HCT116 (cell line): ENCODE results near the gene CPNE5. TPM values are rescaled to one million over a fixed set of nuclear protein-coding genes. Genes with fewer than 3 reads are reported as not detected.

Source experiments
- ATAC-seq: fragments of 200-7000 bp; cut with Tn5 transposase; 2 replicates; pipeline ENCODE4 v1.9.1; 2020; ENCODE audit warnings: mild to moderate bottlenecking, moderate library complexity
- BruUV-seq: library from RNA; stranded (reverse); fragments of 400-500 nt; replicated peaks from 2 replicates; lab custom pipeline; 2021; lab: Mats Ljungman, UMichigan
- CTCF ChIA-PET: fragments of 300-600 bp; sonication (Branson Sonifier 250); formaldehyde crosslinking; loops from one replicate; lab custom pipeline; 2021; ENCODE audit warnings: antibody characterized with exemption; lab: Charles Lee
- POLR2A ChIA-PET: fragments of 300-600, 350-600 bp; sonication (Branson Sonifier 250); formaldehyde crosslinking; loops from one replicate; lab custom pipeline; 2021; ENCODE audit warnings: antibody characterized with exemption; lab: Charles Lee
- RAD21 ChIA-PET, 2 experiments: fragments of 300-600 bp; sonication (Branson Sonifier 250); formaldehyde crosslinking; loops; one replicate each; lab custom pipeline; 2023; ENCODE audit warnings: low total read pairs in 2 of 2; ENCODE audit not compliant: uncharacterized antibody in 2 of 2, unreplicated experiment in 2 of 2, low non-redundant PET in 1 of 2; lab: Charles Lee
- DNase-seq: peaks from one replicate; pipeline ENCODE4 v3.0.0-alpha.2; 2010; ENCODE audit warnings: low read depth, low spot score
- H2AFZ ChIP-seq: fragments of 200-600 bp; shearing (Covaris generic), sonication (generic); 2 replicates; pipeline ENCODE4 v1.6.1; 2017; ENCODE audit warnings: low read depth, mixed run types, mixed read lengths, antibody characterized with exemption, low read length; ENCODE audit not compliant: poor library complexity, severe bottlenecking
- H3K27ac ChIP-seq: 2 replicates; pipeline ENCODE4 v1.5.1; 2012; ENCODE audit warnings: low read depth, low read length
- H3K27me3 ChIP-seq: fragments of 200-600 bp; sonication (generic); 2 replicates; pipeline ENCODE4 v1.6.1; 2016; ENCODE audit warnings: mixed run types, low read length, mixed read lengths; ENCODE audit not compliant: insufficient read depth
- H3K36me3 ChIP-seq, 2 experiments: fragments of 200-500 bp in 1 of 2; fragments of 200-600 bp in 1 of 2; sonication (Bioruptor generic) in 1 of 2; sonication (generic) in 1 of 2; 2 replicates each; pipeline versions ENCODE4 v1.5.1 to v1.6.1; 2014 to 2016; ENCODE audit warnings: low read length in 2 of 2, inconsistent platforms in 1 of 2, mixed read lengths in 1 of 2, mixed run types in 1 of 2; ENCODE audit not compliant: insufficient read depth in 2 of 2, control insufficient read depth in 1 of 2
- H3K4me1 ChIP-seq, 2 experiments: fragments of 200-600 bp in 1 of 2; sonication (generic) in 1 of 2; 2 replicates each; pipeline versions ENCODE4 v1.5.1 to v1.6.1; 2012 to 2017; ENCODE audit warnings: low read length in 2 of 2, inconsistent platforms in 1 of 2, mild to moderate bottlenecking in 1 of 2, mixed read lengths in 1 of 2, mixed run types in 1 of 2, moderate library complexity in 1 of 2; ENCODE audit not compliant: insufficient read depth in 2 of 2, control insufficient read depth in 1 of 2
- H3K4me2 ChIP-seq: fragments of 200-600 bp; sonication (generic); 2 replicates; pipeline ENCODE4 v1.6.1; 2017; ENCODE audit warnings: mixed run types, low read length, mixed read lengths
- H3K4me3 ChIP-seq, 2 experiments: fragments of 200-600 bp in 1 of 2; sonication (generic) in 1 of 2; replicated peaks in 1 of 2; 2 replicates each; pipeline ENCODE4 v1.5.1; 2011 to 2016; ENCODE audit warnings: low read length in 2 of 2, control low read depth in 1 of 2, low read depth in 1 of 2, mild to moderate bottlenecking in 1 of 2, mixed read lengths in 1 of 2, mixed run types in 1 of 2
- H3K79me2 ChIP-seq: fragments of 200-600 bp; sonication (generic); 2 replicates; pipeline ENCODE4 v1.6.1; 2017; ENCODE audit warnings: mild to moderate bottlenecking, mixed run types, low read length, moderate library complexity, mixed read lengths; ENCODE audit not compliant: insufficient read depth
- H3K9ac ChIP-seq: fragments of 200-600 bp; sonication (generic); 2 replicates; pipeline ENCODE4 v1.6.1; 2016; ENCODE audit warnings: low read length, mixed read lengths
- H3K9me2 ChIP-seq: fragments of 200-600 bp; sonication (generic), shearing (Covaris generic); 2 replicates; pipeline ENCODE4 v1.6.1; 2017; ENCODE audit warnings: mixed run types, mild to moderate bottlenecking, moderate library complexity; ENCODE audit not compliant: insufficient read depth
- H3K9me3 ChIP-seq, 2 experiments: fragments of 200-500 bp in 1 of 2; fragments of 200-600 bp in 1 of 2; sonication (Bioruptor generic) in 1 of 2; sonication (generic) in 1 of 2; 2 replicates each; pipeline ENCODE4 v1.6.1; 2014 to 2017; ENCODE audit warnings: low read length in 2 of 2, mixed read lengths in 2 of 2, inconsistent platforms in 1 of 2, low read depth in 1 of 2, mild to moderate bottlenecking in 1 of 2, mixed run types in 1 of 2, moderate library complexity in 1 of 2; ENCODE audit not compliant: control insufficient read depth in 1 of 2, insufficient read depth in 1 of 2
- H4K20me1 ChIP-seq: fragments of 200-600 bp; sonication (generic), shearing (Covaris generic); 2 replicates; pipeline ENCODE4 v1.6.1; 2017; ENCODE audit warnings: mixed run types, mild to moderate bottlenecking, moderate library complexity; ENCODE audit not compliant: insufficient read depth
- CEBPB ChIP-seq: IDR thresholded peaks from 2 replicates; pipeline ENCODE4 v1.6.1; 2012; ENCODE audit warnings: low read depth
- ELF1 ChIP-seq: IDR thresholded peaks from 2 replicates; pipeline ENCODE4 v1.6.1; 2012; ENCODE audit warnings: low read depth, borderline replicate concordance
- EZH2 ChIP-seq: fragments of 200-600 bp; sonication (generic); IDR thresholded peaks from 2 replicates; pipeline ENCODE4 v1.6.1; 2017; ENCODE audit warnings: antibody characterized with exemption, mixed run types
- JUND ChIP-seq: IDR thresholded peaks from 2 replicates; pipeline ENCODE4 v1.6.1; 2012
- POLR2AphosphoS5 ChIP-seq: IDR thresholded peaks from 2 replicates; pipeline ENCODE4 v1.6.1; 2011; ENCODE audit warnings: mild to moderate bottlenecking, low read depth, low read length, moderate library complexity
- RAD21 ChIP-seq: IDR thresholded peaks from 2 replicates; pipeline ENCODE4 v1.6.1; 2012; ENCODE audit warnings: low read depth, mild to moderate bottlenecking
- REST ChIP-seq: IDR thresholded peaks from 2 replicates; pipeline ENCODE4 v1.6.1; 2012; ENCODE audit warnings: low read depth
- SP1 ChIP-seq: IDR thresholded peaks from 2 replicates; pipeline ENCODE4 v1.6.1; 2012; ENCODE audit warnings: low read depth
- SRF ChIP-seq: IDR thresholded peaks from 2 replicates; pipeline ENCODE4 v1.6.1; 2012; ENCODE audit warnings: low read depth
- TCF7L2 ChIP-seq: IDR thresholded peaks from 2 replicates; pipeline ENCODE4 v1.7.0; 2011; ENCODE audit warnings: borderline replicate concordance, inconsistent platforms; ENCODE audit not compliant: insufficient read depth, insufficient read length; ENCODE audit errors: extremely low read depth
- YY1 ChIP-seq: IDR thresholded peaks from 2 replicates; pipeline ENCODE4 v1.6.1; 2011; ENCODE audit warnings: low read length, low read depth, moderate library complexity, mild to moderate bottlenecking; ENCODE audit not compliant: insufficient replicate concordance; ENCODE audit errors: extremely low read depth
- ZFX ChIP-seq: fragments of 450-650 bp; IDR thresholded peaks from 2 replicates; pipeline ENCODE4 v1.6.1; 2017
- ZNF274 ChIP-seq: fragments of 200-500 bp; sonication (Bioruptor generic); IDR thresholded peaks from 2 replicates; pipeline ENCODE4 v1.6.1; 2014; ENCODE audit warnings: mild to moderate bottlenecking, low read depth, low read length, inconsistent platforms
- intact Hi-C: fragments of 100-400 bp; cut with micrococcal nuclease; formaldehyde crosslinking; loops from 2 replicates; pipeline ENCODE4 v1.10.0; 2022
- total RNA-seq: library from RNA; stranded (reverse); gene quantifications from one replicate; pipeline ENCODE4 v1.2.1, GENCODE V29; 2021; ENCODE audit not compliant: unreplicated experiment

CPNE5 gene
- total RNA-seq, 1 experiment from 2014 or later, result not detected

GRCh38 chr6:36886950-36887618 lies 47.8 kb upstream of the CPNE5 start:
- no TSS peak for BruUV-seq
- TF ChIP-seq SP1 (no peak), ZNF274 (no peak), ELF1 (no peak), CEBPB (no peak), TCF7L2 (no peak), JUND (no peak), RAD21 (no peak), REST (no peak), POLR2AphosphoS5 (no peak), ZFX (no peak), EZH2 (no peak), YY1 (no peak), SRF (no peak)
- no peaks in the 10 kb centered on the region for H3K27me3 ChIP-seq
- H3K36me3 ChIP-seq, result no peaks in the 10 kb centered on the region
- peak overlapping the region; percentile 81 to 88 for H3K4me3 ChIP-seq
- ChIA-PET CTCF (no interaction called here), RAD21 (interaction anchor here in 1 of 2 experiments (0.5 kb wide), 1 partner anchor 53 kb away, joined by 3 read pairs; no protein-coding TSS in a partner anchor), POLR2A (no interaction called here)
- intact Hi-C loops, result loop anchor here (5.0 kb wide), 1 partner anchor 325 kb away; no protein-coding TSS in a partner anchor
- H3K4me2 ChIP-seq, result peak overlapping the region; percentile 75
- H3K4me1 ChIP-seq, result peaks cover 8 to 18% of the 10 kb centered on the region in 2 experiments; a peak in 3 of 4 replicates
- peaks cover 35% of the 10 kb centered on the region for H3K79me2 ChIP-seq
- no peak overlapping the region for H2AFZ ChIP-seq
- no peaks in the 10 kb centered on the region for H4K20me1 ChIP-seq
- ATAC-seq (no peak), DNase-seq (no peak)
- H3K9me3 ChIP-seq, result no peaks in the 10 kb centered on the region
- H3K9ac ChIP-seq, result peak overlapping the region; percentile 70
- H3K9me2 ChIP-seq, result no peaks in the 10 kb centered on the region
- H3K27ac ChIP-seq, result no peak overlapping the region
